Parathyroid adenoma (tissue), 2 donors: ENCODE measurements around the gene IL2RA.

Source experiments
- H2AFZ ChIP-seq: fragments of 300-600 bp; sonication (generic); one replicate; pipeline ENCODE4 v1.7.0; 2017; ENCODE audit warnings: antibody characterized with exemption, mild to moderate bottlenecking
- H3K27ac ChIP-seq: fragments of 300-600 bp; sonication (generic); one replicate; pipeline ENCODE4 v1.7.0; 2017
- H3K27me3 ChIP-seq: fragments of 300-600 bp; sonication (generic); one replicate; pipeline ENCODE4 v1.7.0; 2017; ENCODE audit warnings: low read length; ENCODE audit not compliant: control insufficient read depth, insufficient read depth
- H3K36me3 ChIP-seq: fragments of 300-600 bp; sonication (generic); one replicate; pipeline ENCODE4 v1.7.0; 2017; ENCODE audit warnings: low read length; ENCODE audit not compliant: control insufficient read depth, insufficient read depth
- H3K4me1 ChIP-seq: fragments of 300-600 bp; sonication (generic); one replicate; pipeline ENCODE4 v1.7.0; 2017; ENCODE audit warnings: control low read depth
- H3K4me2 ChIP-seq: fragments of 300-600 bp; sonication (generic); one replicate; pipeline ENCODE4 v1.7.0; 2017; ENCODE audit warnings: low read length
- H3K4me3 ChIP-seq: fragments of 300-600 bp; sonication (generic); one replicate; pipeline ENCODE4 v1.7.0; 2017; ENCODE audit warnings: low read depth, low read length
- H3K79me2 ChIP-seq: fragments of 300-600 bp; sonication (generic); one replicate; pipeline ENCODE4 v1.7.0; 2017; ENCODE audit warnings: control low read depth
- H3K9ac ChIP-seq: fragments of 300-600 bp; sonication (generic); one replicate; pipeline ENCODE4 v1.7.0; 2017; ENCODE audit warnings: mild to moderate bottlenecking
- H3K9me3 ChIP-seq: fragments of 300-600 bp; sonication (generic); one replicate; pipeline ENCODE4 v1.7.0; 2017; ENCODE audit warnings: low read length; ENCODE audit not compliant: control insufficient read depth
- TF ChIP-seq, protein P1 (sequence below): fragments of 300-600 bp; sonication (generic); IDR thresholded peaks from one replicate; pipeline ENCODE4 v1.7.0; 2017; ENCODE audit warnings: antibody characterized with exemption, mild to moderate bottlenecking
- donor health status: primary hyperparathyroidism.

The IL2RA gene

DNA sequence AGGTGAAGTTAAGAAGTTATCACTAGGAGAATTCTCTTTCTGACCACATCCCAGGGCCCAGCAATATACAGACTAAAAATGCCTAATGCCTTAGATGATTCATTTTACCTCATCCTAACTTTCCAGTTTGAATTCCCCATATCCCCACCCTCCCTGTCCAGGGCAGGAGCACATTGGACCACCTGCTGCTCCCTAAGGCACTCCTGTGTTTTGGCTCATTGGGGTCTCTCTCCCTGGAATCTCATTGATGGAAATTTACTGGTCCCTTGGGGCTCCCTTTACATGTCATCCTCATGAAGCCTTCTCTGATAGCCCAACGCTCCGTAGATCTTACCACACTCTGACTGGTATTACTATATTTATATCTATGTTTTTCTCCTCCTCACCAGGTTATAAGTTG is 2.7 kb downstream of the IL2RA start:
- Histone ChIP-seq H3K27me3 (no peaks in the 10 kb centered on the region), H3K4me2 (no peak overlapping the region), H3K4me3 (no peak overlapping the region), H3K9ac (no peak overlapping the region), H3K79me2 (no peaks in the 10 kb centered on the region), H3K36me3 (no peaks in the 10 kb centered on the region), H3K4me1 (no peaks in the 10 kb centered on the region), H3K27ac (no peak overlapping the region), H3K9me3 (no peaks in the 10 kb centered on the region), H2AFZ (no peak overlapping the region)
- TF ChIP-seq, protein P1, sequence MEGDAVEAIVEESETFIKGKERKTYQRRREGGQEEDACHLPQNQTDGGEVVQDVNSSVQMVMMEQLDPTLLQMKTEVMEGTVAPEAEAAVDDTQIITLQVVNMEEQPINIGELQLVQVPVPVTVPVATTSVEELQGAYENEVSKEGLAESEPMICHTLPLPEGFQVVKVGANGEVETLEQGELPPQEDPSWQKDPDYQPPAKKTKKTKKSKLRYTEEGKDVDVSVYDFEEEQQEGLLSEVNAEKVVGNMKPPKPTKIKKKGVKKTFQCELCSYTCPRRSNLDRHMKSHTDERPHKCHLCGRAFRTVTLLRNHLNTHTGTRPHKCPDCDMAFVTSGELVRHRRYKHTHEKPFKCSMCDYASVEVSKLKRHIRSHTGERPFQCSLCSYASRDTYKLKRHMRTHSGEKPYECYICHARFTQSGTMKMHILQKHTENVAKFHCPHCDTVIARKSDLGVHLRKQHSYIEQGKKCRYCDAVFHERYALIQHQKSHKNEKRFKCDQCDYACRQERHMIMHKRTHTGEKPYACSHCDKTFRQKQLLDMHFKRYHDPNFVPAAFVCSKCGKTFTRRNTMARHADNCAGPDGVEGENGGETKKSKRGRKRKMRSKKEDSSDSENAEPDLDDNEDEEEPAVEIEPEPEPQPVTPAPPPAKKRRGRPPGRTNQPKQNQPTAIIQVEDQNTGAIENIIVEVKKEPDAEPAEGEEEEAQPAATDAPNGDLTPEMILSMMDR, result no peak

DNA sequence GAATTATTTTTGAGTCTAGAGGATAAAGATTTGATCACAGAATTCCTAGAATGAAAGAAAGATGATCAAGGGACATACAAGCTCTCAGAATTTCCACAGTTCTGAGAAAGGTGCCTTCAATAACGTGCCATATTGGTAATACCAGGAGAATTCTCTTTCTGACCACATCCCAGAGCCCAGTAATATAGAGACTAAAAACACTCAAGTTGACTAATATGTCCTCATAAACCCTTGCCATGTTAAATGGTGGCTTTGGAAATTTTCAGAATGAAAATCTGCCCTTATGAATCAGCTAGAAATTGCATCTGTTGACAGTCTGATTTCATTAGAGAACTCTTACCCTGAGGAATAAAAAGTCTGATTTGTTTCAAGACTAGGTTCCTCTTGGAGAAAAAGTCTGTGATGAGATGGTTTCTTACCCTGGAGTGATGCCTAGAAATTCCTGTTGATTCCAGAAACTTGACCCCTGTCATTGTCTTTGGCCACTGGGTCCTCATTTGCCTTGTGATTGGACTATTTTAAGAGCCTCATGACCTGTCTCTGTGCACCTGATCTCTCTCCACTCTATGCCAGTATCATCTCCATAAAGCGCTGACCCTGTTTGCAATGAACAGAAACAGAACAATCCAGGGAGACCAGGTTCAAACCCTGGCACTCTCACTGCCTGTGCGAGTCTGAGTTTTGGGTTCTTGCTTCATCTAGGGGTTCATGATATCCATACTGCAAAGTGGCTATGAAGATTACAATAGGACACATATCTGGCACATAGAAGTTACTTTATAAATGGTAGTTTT is 3.3 kb downstream of the IL2RA start:
- no peaks in the 10 kb centered on the region for H3K27me3 ChIP-seq
- no peaks in the 10 kb centered on the region for H3K36me3 ChIP-seq
- H3K4me3 ChIP-seq, result no peak overlapping the region
- TF ChIP-seq, protein P1, result no peak
- no peak overlapping the region for H2AFZ ChIP-seq
- no peaks in the 10 kb centered on the region for H3K79me2 ChIP-seq
- no peaks in the 10 kb centered on the region for H3K9me3 ChIP-seq
- no peak overlapping the region for H3K9ac ChIP-seq
- H3K27ac ChIP-seq, result no peak overlapping the region
- peaks cover 2% of the 10 kb centered on the region for H3K4me1 ChIP-seq
- H3K4me2 ChIP-seq, result no peak overlapping the region

DNA sequence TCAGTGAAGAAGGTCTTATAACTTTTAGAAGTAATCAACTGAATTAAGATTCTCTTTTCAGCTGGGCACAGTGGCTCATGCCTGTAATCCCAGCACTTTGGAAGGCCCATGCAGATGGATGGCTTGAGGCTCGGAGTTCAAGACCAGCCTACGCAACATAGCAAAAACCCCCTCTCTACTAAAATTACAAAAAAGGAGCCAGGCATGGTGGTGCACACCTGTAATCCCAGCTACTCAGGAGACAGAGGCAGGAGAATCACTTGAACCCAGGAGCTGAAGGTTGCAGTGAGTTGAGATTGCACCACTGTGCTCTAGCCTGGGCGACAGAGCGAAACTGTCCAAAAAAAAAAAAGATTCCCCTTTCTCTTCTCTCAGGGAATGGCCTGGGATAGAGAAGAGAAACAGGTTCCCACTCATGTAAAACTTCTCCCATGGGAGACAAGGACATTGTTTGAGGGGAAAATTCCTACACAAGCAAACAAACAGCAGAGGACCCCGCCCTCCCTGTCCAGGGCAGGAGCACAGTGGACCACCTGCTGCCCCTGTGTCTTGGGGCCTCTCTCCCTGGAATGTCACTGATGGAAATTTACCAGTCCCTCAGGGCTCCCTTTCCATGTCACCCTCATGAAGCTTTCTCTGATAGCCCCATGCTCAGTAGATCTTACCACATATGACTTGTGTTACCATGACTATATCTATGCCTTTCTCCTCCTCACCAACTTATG is 5.6 kb downstream of the IL2RA start:
- H3K9ac ChIP-seq, result no peak overlapping the region
- H3K79me2 ChIP-seq, result no peaks in the 10 kb centered on the region
- no peak overlapping the region for H3K4me3 ChIP-seq
- no peak overlapping the region for H3K27ac ChIP-seq
- H3K27me3 ChIP-seq, result no peaks in the 10 kb centered on the region
- no peak overlapping the region for H2AFZ ChIP-seq
- H3K9me3 ChIP-seq, result no peaks in the 10 kb centered on the region
- peaks cover 5% of the 10 kb centered on the region for H3K4me1 ChIP-seq
- TF ChIP-seq, protein P1, result no peak
- H3K36me3 ChIP-seq, result no peaks in the 10 kb centered on the region
- no peak overlapping the region for H3K4me2 ChIP-seq

DNA sequence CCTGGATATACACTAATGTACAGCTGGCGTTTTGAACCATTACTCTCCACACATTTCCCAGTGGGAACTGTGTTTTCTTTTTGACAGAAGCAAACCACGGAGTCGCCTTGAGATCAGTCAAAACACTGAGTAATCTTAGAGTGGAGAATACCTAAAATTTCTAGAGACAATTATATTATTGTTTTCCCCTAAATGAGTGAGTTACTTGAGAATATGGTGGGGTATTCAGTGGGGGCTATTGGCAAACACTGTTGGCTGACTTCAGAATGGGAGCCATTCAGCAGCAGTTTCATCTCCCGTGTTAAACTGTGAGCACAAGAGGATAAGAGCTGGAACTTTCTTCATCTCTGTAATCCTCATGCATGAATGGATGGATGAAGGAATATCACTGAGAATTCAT is 6.2 kb downstream of the IL2RA start:
- Histone ChIP-seq H3K27ac (no peak overlapping the region), H3K36me3 (no peaks in the 10 kb centered on the region), H3K9ac (no peak overlapping the region), H3K4me2 (no peak overlapping the region), H3K9me3 (no peaks in the 10 kb centered on the region), H3K4me3 (no peak overlapping the region), H3K4me1 (peaks cover 5% of the 10 kb centered on the region), H3K27me3 (no peaks in the 10 kb centered on the region), H2AFZ (no peak overlapping the region), H3K79me2 (no peaks in the 10 kb centered on the region)
- TF ChIP-seq, protein P1, result no peak
